Neuronal stem cell (in vitro differentiated cells): ENCODE data around the gene NGDN.

Source experiments
- DNase-seq: peaks from one replicate; pipeline ENCODE4 v3.0.0-alpha.2; 2013; ENCODE audit warnings: low spot score
- H2AFZ ChIP-seq: one replicate; pipeline ENCODE4 v1.6.1; 2013; ENCODE audit warnings: mild to moderate bottlenecking, low read length, inconsistent platforms
- H2AK5ac ChIP-seq: 2 replicates; pipeline ENCODE4 v1.6.1; 2013; ENCODE audit warnings: low read depth, mild to moderate bottlenecking, inconsistent platforms, low read length, moderate library complexity, mixed read lengths
- H2BK120ac ChIP-seq: 2 replicates; pipeline ENCODE4 v1.6.1; 2013; ENCODE audit warnings: low read depth, mild to moderate bottlenecking, inconsistent platforms, low read length, moderate library complexity, mixed read lengths
- H2BK12ac ChIP-seq: one replicate; pipeline ENCODE4 v1.6.1; 2013; ENCODE audit warnings: low read length, inconsistent platforms
- H2BK15ac ChIP-seq: 2 replicates; pipeline ENCODE4 v1.6.1; 2013; ENCODE audit warnings: mild to moderate bottlenecking, low read length, inconsistent platforms, mixed read lengths
- H2BK5ac ChIP-seq: one replicate; pipeline ENCODE4 v1.6.1; 2013; ENCODE audit warnings: inconsistent platforms, mild to moderate bottlenecking, low read length, moderate library complexity
- H3K14ac ChIP-seq: one replicate; pipeline ENCODE4 v1.6.1; 2013; ENCODE audit warnings: low read length, inconsistent platforms
- H3K18ac ChIP-seq: 2 replicates; pipeline ENCODE4 v1.6.1; 2013; ENCODE audit warnings: low read length, inconsistent platforms
- H3K23ac ChIP-seq: 2 replicates; pipeline ENCODE4 v1.6.1; 2013; ENCODE audit warnings: low read depth, mild to moderate bottlenecking, mixed read lengths, low read length, inconsistent platforms; ENCODE audit not compliant: poor library complexity
- H3K27ac ChIP-seq: replicated peaks from 3 replicates; pipeline ENCODE4 v1.5.1; 2013; ENCODE audit warnings: low read length, inconsistent platforms
- H3K27me3 ChIP-seq, 3 experiments: 2 replicates each; pipeline ENCODE4 v1.6.1; 2013; ENCODE audit warnings: low read length in 3 of 3, mild to moderate bottlenecking in 2 of 3, inconsistent platforms in 1 of 3, low read depth in 1 of 3, mixed read lengths in 1 of 3, moderate library complexity in 1 of 3; ENCODE audit not compliant: control insufficient read depth in 3 of 3, insufficient read depth in 3 of 3
- H3K36me3 ChIP-seq, 2 donors: replicated peaks in 1 of 2; 2 replicates each; pipeline ENCODE4 v1.6.1; 2013; ENCODE audit warnings: low read length in 2 of 2; ENCODE audit not compliant: control insufficient read depth in 2 of 2, insufficient read depth in 2 of 2
- H3K4ac ChIP-seq: 2 replicates; pipeline ENCODE4 v1.6.1; 2013; ENCODE audit warnings: inconsistent platforms, mild to moderate bottlenecking, low read length, moderate library complexity
- H3K4me1 ChIP-seq, 2 donors: 1 replicate in 1 of 2; 2 replicates in 1 of 2; pipeline ENCODE4 v1.6.1; 2013; ENCODE audit warnings: low read length in 2 of 2, low read depth in 1 of 2; ENCODE audit not compliant: control insufficient read depth in 2 of 2, insufficient read depth in 1 of 2
- H3K4me2 ChIP-seq: one replicate; pipeline ENCODE4 v1.6.1; 2013; ENCODE audit warnings: mild to moderate bottlenecking, low read length, inconsistent platforms; ENCODE audit not compliant: insufficient read depth, poor library complexity, severe bottlenecking
- H3K4me3 ChIP-seq, 2 donors: 2 replicates each; pipeline ENCODE4 v1.5.1; 2013; ENCODE audit warnings: low read length in 2 of 2, mild to moderate bottlenecking in 2 of 2, inconsistent platforms in 1 of 2, moderate library complexity in 1 of 2
- H3K79me1 ChIP-seq: one replicate; pipeline ENCODE4 v1.6.1; 2013; ENCODE audit warnings: low read depth, mild to moderate bottlenecking, inconsistent platforms, low read length, moderate library complexity
- H3K9ac ChIP-seq: one replicate; pipeline ENCODE4 v1.6.1; 2013; ENCODE audit warnings: mild to moderate bottlenecking, low read depth, low read length, inconsistent platforms; ENCODE audit not compliant: poor library complexity
- H3K9me3 ChIP-seq, 2 donors: replicated peaks in 1 of 2; 2 replicates each; pipeline versions ENCODE3 to v1.6.1; 2013; ENCODE audit warnings: low read length in 2 of 2, mild to moderate bottlenecking in 2 of 2, inconsistent platforms in 1 of 2, low read depth in 1 of 2, mixed read lengths in 1 of 2, moderate library complexity in 1 of 2; ENCODE audit not compliant: control insufficient read depth in 2 of 2, insufficient read depth in 1 of 2
- H4K8ac ChIP-seq: one replicate; pipeline ENCODE4 v1.6.1; 2013; ENCODE audit warnings: low read depth, mild to moderate bottlenecking, inconsistent platforms, low read length, moderate library complexity
- H4K91ac ChIP-seq: one replicate; pipeline ENCODE4 v1.6.1; 2013; ENCODE audit warnings: low read length, low read depth, mild to moderate bottlenecking, inconsistent platforms; ENCODE audit not compliant: poor library complexity
- WGBS, 2 donors: extraction: QIAGEN DNeasy Blood & Tissue Kit; methylation state at CpG; one replicate each; pipeline ENCODE4 v1.1.7; 2013; ENCODE audit warnings: missing lambda C conversion rate in 2 of 2, mixed read lengths in 1 of 2; ENCODE audit not compliant: insufficient read length in 2 of 2, insufficient replicate concordance in 1 of 2; ENCODE audit errors: extremely low coverage in 2 of 2; 5-methylcytosine and 5-hydroxymethylcytosine counted together

Gene NGDN

DNA sequence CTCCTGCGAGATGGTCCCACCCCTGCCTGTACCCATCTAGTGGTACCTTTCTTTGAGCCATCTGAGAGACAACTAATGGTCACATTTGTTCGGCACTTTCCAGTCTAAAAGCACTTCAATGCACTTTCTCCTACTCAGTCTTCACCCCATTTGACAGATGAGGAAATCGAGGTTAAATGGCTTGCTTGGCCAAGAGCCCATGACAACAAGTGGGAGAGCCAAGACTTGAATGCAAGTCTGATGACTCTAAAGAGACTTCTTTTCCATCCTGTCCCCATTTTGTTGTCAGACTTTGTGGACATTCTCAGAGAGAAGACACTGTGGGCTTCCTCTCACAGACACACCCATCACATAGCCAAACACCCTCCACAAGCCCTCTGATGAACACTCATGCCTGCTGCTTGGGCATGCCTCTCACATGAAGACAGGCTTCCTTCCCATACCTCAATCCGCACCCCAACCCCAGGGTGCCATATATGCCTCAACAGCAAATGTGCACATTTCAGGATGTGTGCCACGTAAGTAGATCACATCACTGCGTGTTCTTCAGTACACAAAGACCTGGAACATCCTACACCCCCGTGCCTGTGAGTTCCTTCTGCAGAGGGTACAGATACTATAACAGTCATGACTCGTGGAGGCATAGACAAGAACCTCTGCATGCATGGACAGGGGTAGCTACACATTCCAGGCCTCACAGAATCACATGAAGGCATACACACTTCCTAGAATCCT is 34.8 kb upstream of the NGDN start:
- no peak overlapping the region for H3K4me3 ChIP-seq
- no peak overlapping the region for H2BK5ac ChIP-seq
- peaks cover 55 to 58% of the 10 kb centered on the region in 2 donors for H3K4me1 ChIP-seq
- H3K27ac ChIP-seq = no peak overlapping the region
- no peak overlapping the region for H2AK5ac ChIP-seq
- H4K8ac ChIP-seq = no peak overlapping the region
- no peak overlapping the region for H3K4ac ChIP-seq
- H3K9me3 ChIP-seq = peaks cover 0 to 2% of the 10 kb centered on the region in 2 donors
- no peaks in the 10 kb centered on the region for H3K36me3 ChIP-seq
- H3K18ac ChIP-seq = no peak overlapping the region
- H2BK12ac ChIP-seq = no peak overlapping the region
- H3K27me3 ChIP-seq = no peaks in the 10 kb centered on the region
- no CpG with 5 or more reads among the region's 8 CpGs for WGBS, 2 donors
- H3K4me2 ChIP-seq = no peak overlapping the region
- H3K14ac ChIP-seq = no peak overlapping the region
- H2BK15ac ChIP-seq = no peak overlapping the region
- no peak overlapping the region for H2AFZ ChIP-seq
- H2BK120ac ChIP-seq = no peak overlapping the region
- H3K9ac ChIP-seq = no peak overlapping the region
- peak overlapping the region; percentile 66 for H4K91ac ChIP-seq
- no peak overlapping the region for H3K23ac ChIP-seq
- peaks cover 4% of the 10 kb centered on the region for H3K79me1 ChIP-seq
- no peak for DNase-seq

DNA sequence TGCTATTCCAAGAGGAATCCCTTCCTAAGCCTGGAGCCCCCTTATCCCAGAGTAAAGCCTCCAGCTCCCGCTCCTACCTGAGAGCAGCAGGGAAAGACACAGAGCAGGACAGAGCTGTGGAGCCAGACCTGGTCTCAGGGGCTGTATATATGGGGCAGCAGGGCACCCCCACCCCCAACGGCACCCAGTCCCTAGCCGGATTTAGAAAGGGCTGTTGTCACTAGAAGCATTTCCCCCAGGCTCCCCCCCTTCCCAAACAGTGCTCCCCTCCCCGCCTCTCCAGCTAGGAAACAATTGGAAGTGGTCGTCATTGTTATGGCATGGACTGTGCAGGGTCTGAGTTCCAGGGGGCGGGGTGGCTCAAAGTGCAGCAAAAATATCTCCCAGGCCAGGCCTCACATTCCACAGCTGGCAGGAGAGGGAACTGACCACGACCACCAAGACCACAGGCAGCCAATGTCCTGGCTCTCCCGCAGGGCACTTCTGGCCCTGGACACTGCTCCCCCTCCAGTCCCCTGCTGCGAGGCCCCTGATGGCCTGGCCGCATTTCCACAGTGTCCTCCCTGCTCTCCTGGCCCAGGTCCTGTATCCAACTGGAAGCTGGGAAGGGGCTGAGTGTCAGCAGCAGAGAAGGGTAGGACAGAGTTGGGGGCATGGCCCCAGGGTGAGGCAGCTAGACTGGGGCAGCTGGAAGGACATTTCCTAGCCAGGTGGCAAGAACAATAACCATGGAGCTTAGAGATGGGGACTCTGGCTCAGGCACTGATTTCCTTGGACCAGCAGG is 33.8 kb upstream of the NGDN start, which contains the start of gene MYH7:
TSS of gene MYH7 (minus strand) at position 118 of the 784 bp plus-strand sequence. CDS start 1,928 bp downstream, outside the sequence.
- Histone ChIP-seq H2AFZ (peak within 1 kb of the TSS; percentile 76), H3K18ac (peak within 1 kb of the TSS; percentile 93), H2BK12ac (peak within 1 kb of the TSS; percentile 67), H3K9me3 (peaks cover 0 to 2% of the 10 kb centered on the region in 2 donors), H3K14ac (peak within 1 kb of the TSS; percentile 17), H4K91ac (peak within 1 kb of the TSS; percentile 66), H3K4me2 (no peak within 1 kb of the TSS), H3K4ac (no peak within 1 kb of the TSS), H3K4me1 (peaks cover 46 to 49% of the 10 kb centered on the region in 2 donors), H3K4me3 (no peak within 1 kb of the TSS), H2BK5ac (peak within 1 kb of the TSS; percentile 31), H2AK5ac (peak within 1 kb of the TSS; percentile 93), H3K9ac (no peak within 1 kb of the TSS), H3K27me3 (no peaks in the 10 kb centered on the region), H3K27ac (peak within 1 kb of the TSS; percentile 41), H3K23ac (peak within 1 kb of the TSS; percentile 28), H2BK15ac (peak within 1 kb of the TSS; percentile 64), H3K79me1 (peaks cover 2% of the 10 kb centered on the region), H3K36me3 (no peaks in the 10 kb centered on the region), H4K8ac (no peak within 1 kb of the TSS), H2BK120ac (peak within 1 kb of the TSS; percentile 21)
- no CpG with 5 or more reads among the region's 10 CpGs for WGBS, 2 donors
- no peak for DNase-seq

DNA sequence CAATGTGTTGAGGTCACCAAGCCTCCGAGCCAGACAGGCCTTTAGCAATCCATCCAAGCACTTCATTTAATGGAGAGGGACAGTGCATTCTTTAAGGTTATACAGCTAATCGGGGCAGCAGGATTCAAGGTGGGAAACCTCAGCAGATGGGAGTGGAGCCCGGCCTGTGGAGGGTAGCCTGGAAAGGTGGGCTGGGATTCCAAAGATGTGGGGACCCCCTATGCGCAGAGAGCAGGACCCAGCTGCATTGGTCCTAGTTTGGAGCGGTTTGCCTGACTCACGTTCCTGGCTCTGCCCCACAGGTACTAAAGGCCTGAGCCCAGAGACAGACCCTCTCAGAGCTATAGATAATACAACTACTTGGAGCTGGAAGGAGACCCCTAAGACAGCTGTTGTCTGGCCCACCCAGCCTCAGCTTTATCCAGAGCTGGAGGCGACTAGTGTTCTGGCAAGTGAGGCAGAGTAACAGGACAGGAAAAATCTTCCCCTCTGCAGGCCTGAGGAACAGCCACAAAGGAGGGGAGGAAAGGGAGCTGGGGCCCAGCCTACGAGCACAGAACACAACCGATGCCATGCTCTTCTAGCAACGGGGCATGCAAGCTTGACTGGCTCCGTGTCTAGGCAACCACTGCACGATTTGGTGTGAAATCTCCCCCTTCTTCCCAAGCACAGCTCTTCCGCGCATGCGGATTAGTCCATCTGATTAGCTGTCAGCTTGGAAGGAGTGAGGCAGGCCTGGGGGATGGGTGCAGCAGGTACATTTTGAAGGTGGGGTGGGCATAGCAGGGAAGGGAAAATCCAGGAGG is 33.0 kb upstream of the NGDN start:
- Histone ChIP-seq H3K4ac (no peak overlapping the region), H3K14ac (peak overlapping the region; percentile 17), H3K27ac (peak overlapping the region; percentile 41), H2AFZ (peak overlapping the region; percentile 76), H3K4me3 (no peak overlapping the region), H3K79me1 (peaks cover 2% of the 10 kb centered on the region), H2BK120ac (peak overlapping the region; percentile 21), H3K9me3 (peaks cover 0 to 2% of the 10 kb centered on the region in 2 donors), H3K23ac (no peak overlapping the region), H3K18ac (peak overlapping the region; percentile 93), H2BK15ac (peak overlapping the region; percentile 64), H2BK5ac (peak overlapping the region; percentile 31), H3K4me2 (no peak overlapping the region), H3K27me3 (no peaks in the 10 kb centered on the region), H3K36me3 (no peaks in the 10 kb centered on the region), H3K4me1 (peaks cover 43 to 46% of the 10 kb centered on the region in 2 donors), H4K8ac (no peak overlapping the region), H2BK12ac (peak overlapping the region; percentile 3), H3K9ac (no peak overlapping the region), H4K91ac (peak overlapping the region; percentile 47), H2AK5ac (peak overlapping the region; percentile 93)
- no peak for DNase-seq
- no CpG with 5 or more reads among the region's 15 CpGs for WGBS, 2 donors
